Measurements from ENCODE around the gene MTMR10. TPM values are rescaled to one million over a fixed set of nuclear protein-coding genes. Genes with fewer than 3 reads are reported as not detected.

The MTMR10 gene
- total RNA-seq, 3 donors from 2014 or later = 31.5 to 46.9 (median 35.7) TPM

- TF ChIP-seq POLR2A (IDR thresholded peaks at IDR 0.05) (no peak), POLR2AphosphoS5 (IDR thresholded peaks at IDR 0.05) (no peak)
- TF ChIP-seq, protein P1, sequence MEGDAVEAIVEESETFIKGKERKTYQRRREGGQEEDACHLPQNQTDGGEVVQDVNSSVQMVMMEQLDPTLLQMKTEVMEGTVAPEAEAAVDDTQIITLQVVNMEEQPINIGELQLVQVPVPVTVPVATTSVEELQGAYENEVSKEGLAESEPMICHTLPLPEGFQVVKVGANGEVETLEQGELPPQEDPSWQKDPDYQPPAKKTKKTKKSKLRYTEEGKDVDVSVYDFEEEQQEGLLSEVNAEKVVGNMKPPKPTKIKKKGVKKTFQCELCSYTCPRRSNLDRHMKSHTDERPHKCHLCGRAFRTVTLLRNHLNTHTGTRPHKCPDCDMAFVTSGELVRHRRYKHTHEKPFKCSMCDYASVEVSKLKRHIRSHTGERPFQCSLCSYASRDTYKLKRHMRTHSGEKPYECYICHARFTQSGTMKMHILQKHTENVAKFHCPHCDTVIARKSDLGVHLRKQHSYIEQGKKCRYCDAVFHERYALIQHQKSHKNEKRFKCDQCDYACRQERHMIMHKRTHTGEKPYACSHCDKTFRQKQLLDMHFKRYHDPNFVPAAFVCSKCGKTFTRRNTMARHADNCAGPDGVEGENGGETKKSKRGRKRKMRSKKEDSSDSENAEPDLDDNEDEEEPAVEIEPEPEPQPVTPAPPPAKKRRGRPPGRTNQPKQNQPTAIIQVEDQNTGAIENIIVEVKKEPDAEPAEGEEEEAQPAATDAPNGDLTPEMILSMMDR (IDR thresholded peaks at IDR 0.05) = no peak
- intact Hi-C loops (cut with DNase I; ENCODE audit: low total_unique reads) = no loop called here
- H3K4me3 ChIP-seq = no peak overlapping the region
- H3K9me3 ChIP-seq = peaks cover 16 to 26% of the 10 kb centered on the region in 2 donors
- H3K36me3 ChIP-seq = no peaks in the 10 kb centered on the region
- no peaks in the 10 kb centered on the region for H3K27me3 ChIP-seq
- H3K27ac ChIP-seq = no peak overlapping the region
- H3K4me1 ChIP-seq = no peaks in the 10 kb centered on the region
- no peak for DNase-seq (ENCODE audit: low spot score in 2 of 2)
Measured at GRCh38 chr15:31014608-31014925, 23.1 kb upstream of the MTMR10 start.

GRCh38 chr15:31013863-31014607 is 22.6 kb upstream of the MTMR10 start:
- DNase-seq (ENCODE audit: low spot score in 2 of 2) = no peak
- Histone ChIP-seq H3K4me1 (no peaks in the 10 kb centered on the region), H3K9me3 (peaks cover 16 to 26% of the 10 kb centered on the region in 2 donors), H3K36me3 (no peaks in the 10 kb centered on the region), H3K4me3 (no peak overlapping the region), H3K27ac (no peak overlapping the region), H3K27me3 (no peaks in the 10 kb centered on the region)
- TF ChIP-seq, protein P1 (IDR thresholded peaks at IDR 0.05) = no peak
- no peak for TF ChIP-seq POLR2AphosphoS5 (IDR thresholded peaks at IDR 0.05)
- no peak for TF ChIP-seq POLR2A (IDR thresholded peaks at IDR 0.05)
- intact Hi-C loops (cut with DNase I; ENCODE audit: low total_unique reads) = no loop called here

DNA sequence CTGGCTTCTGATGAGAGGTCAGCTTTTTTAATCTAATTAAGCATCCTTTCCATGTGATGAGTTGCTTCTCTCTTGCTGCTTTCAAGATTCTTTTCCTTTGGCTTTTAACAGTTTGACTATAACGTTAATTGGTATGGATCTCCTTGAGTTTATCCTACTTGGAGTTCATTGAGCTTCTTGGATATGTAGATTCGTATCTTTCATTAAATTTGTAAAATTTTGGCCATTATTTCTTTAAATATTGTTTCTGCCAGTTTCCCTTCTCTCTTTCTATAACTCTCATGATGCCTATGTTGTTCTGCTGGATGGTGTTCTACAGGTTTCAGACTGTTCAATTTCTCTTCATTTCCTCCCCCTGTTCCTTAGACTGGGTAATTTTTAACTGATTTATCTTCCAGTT is 21.0 kb upstream of the MTMR10 start:
- TF ChIP-seq POLR2A (IDR thresholded peaks at IDR 0.05) = no peak
- H3K36me3 ChIP-seq = no peaks in the 10 kb centered on the region
- peaks cover 16 to 26% of the 10 kb centered on the region in 2 donors for H3K9me3 ChIP-seq
- H3K4me3 ChIP-seq = no peak overlapping the region
- H3K27me3 ChIP-seq = no peaks in the 10 kb centered on the region
- H3K27ac ChIP-seq = no peak overlapping the region
- no peak for DNase-seq (ENCODE audit: low spot score in 2 of 2)
- no peaks in the 10 kb centered on the region for H3K4me1 ChIP-seq
- intact Hi-C loops (cut with DNase I; ENCODE audit: low total_unique reads) = no loop called here

DNA sequence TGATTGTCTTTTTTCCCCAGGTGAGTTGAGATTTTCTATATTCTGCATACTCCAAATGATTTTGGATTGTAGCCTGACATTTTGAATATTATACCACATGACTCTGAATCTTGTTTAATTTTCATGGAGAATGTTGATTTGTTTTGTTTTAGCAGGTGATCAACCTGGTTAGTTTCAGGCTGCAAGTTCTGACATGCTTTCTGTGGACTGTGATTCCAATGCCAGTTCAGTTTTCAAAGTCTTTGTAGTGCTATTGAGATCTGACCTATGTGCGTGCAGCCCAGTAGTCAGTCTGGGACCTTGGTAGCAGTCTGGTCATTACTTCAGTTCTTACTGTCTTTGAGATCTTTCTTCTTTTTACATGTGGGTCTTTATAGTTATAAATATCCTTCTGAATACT is 18.6 kb upstream of the MTMR10 start:
- intact Hi-C loops (cut with DNase I; ENCODE audit: low total_unique reads) = no loop called here
- no peak for DNase-seq (ENCODE audit: low spot score in 2 of 2)
- H3K4me3 ChIP-seq = no peak overlapping the region
- H3K27me3 ChIP-seq = no peaks in the 10 kb centered on the region
- H3K4me1 ChIP-seq = no peaks in the 10 kb centered on the region
- no peak overlapping the region for H3K27ac ChIP-seq
- TF ChIP-seq POLR2A (IDR thresholded peaks at IDR 0.05) = no peak
- TF ChIP-seq POLR2AphosphoS5 (IDR thresholded peaks at IDR 0.05) = no peak
- TF ChIP-seq, protein P1 (IDR thresholded peaks at IDR 0.05) = no peak
- H3K9me3 ChIP-seq = peaks cover 16 to 26% of the 10 kb centered on the region in 2 donors
- no peaks in the 10 kb centered on the region for H3K36me3 ChIP-seq

DNA sequence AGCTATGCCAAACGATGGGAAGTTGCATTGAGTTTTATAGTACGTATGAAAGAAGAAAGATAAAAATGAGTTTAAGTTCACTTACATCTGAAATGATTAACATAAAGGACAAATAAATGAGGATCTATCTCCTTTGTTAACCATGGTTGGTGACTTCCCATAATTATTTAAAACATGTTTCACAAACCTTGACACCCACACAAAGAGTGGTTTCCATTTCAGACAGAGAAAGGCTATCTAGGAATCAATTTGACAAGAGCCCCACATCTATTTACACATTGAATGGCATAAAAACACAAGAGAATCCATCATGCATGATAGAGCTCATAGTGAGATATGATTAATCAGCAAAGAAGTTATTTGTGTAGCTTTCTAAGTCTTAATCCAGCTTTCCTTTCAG is 14.2 kb upstream of the MTMR10 start:
- Histone ChIP-seq H3K9me3 (no peaks in the 10 kb centered on the region), H3K36me3 (no peaks in the 10 kb centered on the region), H3K27ac (no peak overlapping the region), H3K4me3 (no peak overlapping the region), H3K4me1 (no peaks in the 10 kb centered on the region), H3K27me3 (no peaks in the 10 kb centered on the region)
- TF ChIP-seq, protein P1 (IDR thresholded peaks at IDR 0.05) = no peak
- no peak for TF ChIP-seq POLR2A (IDR thresholded peaks at IDR 0.05)
- TF ChIP-seq POLR2AphosphoS5 (IDR thresholded peaks at IDR 0.05) = no peak
- intact Hi-C loops (cut with DNase I; ENCODE audit: low total_unique reads) = no loop called here
- DNase-seq (ENCODE audit: low spot score in 2 of 2) = no peak
